Measurements from ENCODE around the gene AHCYL2. TPM values are rescaled to one million over a fixed set of nuclear protein-coding genes. Genes with fewer than 3 reads are reported as not detected.
"Not testable (repeated sequence)": the region's sequence is repeated elsewhere in the genome, so short reads cannot be mapped to it uniquely, and the experiment has no call there.

The AHCYL2 gene
- total and polyA plus RNA-seq, 2 of the 8 experiments (the other 6 are each of a cell fraction or from before 2014, with no cell fraction given): 20.7 to 25.4 TPM

DNA sequence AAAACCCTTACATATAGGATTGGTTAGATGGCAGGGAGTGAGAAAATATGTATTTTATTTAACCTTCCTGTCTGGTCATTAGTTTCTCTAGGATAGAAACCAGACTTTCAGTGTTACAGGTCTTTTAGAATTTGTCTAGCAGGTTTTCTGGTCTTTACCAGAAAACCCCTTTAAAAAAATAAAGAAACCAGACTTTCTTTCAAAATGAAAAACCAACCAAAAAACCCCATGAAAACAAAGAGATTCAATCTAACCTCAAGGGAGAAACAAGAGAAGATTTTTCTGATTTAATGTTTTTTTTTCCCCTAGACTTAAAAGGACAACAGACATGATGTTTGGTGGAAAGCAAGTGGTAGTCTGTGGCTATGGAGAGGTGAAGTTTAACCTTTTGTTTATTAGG, 180.7 kb downstream of the AHCYL2 start (continued):
- TF ChIP-seq, protein P1, sequence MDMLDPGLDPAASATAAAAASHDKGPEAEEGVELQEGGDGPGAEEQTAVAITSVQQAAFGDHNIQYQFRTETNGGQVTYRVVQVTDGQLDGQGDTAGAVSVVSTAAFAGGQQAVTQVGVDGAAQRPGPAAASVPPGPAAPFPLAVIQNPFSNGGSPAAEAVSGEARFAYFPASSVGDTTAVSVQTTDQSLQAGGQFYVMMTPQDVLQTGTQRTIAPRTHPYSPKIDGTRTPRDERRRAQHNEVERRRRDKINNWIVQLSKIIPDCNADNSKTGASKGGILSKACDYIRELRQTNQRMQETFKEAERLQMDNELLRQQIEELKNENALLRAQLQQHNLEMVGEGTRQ (IDR thresholded peaks at IDR 0.05; ENCODE audit: low read length): no peak
- TF ChIP-seq TBP (IDR thresholded peaks at IDR 0.05; ENCODE audit: low read depth, low read length) (no peak), POLR2AphosphoS5 (IDR thresholded peaks at IDR 0.05; ENCODE audit: low read depth, low read length) (no peak)

DNA sequence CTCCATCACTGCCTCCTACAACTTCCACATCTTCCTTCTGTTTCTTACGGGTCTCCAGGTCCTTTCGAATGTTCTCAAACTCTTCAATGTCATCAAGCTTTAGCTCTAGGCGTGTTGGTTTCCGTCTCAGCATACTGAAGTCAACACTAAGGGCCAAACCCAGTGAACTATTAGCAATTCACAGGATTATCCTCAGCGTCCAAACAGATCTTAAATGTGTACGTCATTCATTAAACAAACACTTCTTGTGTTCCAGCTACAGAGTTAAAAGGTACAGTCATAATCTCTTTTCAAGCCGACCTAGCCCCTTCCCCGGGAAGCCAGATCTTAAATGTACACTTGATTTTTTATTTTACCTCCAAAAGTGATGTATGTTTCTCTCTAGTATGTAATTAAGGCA, 185.4 kb downstream of the AHCYL2 start:
- WGBS, 2 experiments (ENCODE audit: extremely low coverage in 1 of 2, insufficient coverage in 1 of 2, insufficient read length in 1 of 2, insufficient replicate concordance in 2 of 2, low coverage in 1 of 2, low lambda C conversion rate in 2 of 2, missing lambda C conversion rate in 1 of 2): 92% methylated on average over 8 of the region's 8 CpGs; no CpG with 5 or more reads in 1 of the 2 experiments

More for the DNA sequence above, 185.4 kb downstream of the AHCYL2 start:
- FAIRE-seq; H2AFZ ChIP-seq (ENCODE audit: low read length); H3K23me2 ChIP-seq (ENCODE audit: low read depth, low read length); H3K18ac ChIP-seq (ENCODE audit: extremely low read depth, low read length); H3K23ac ChIP-seq (ENCODE audit: insufficient read length); H2BK12ac ChIP-seq (ENCODE audit: low read depth, low read length); H2BK15ac ChIP-seq (ENCODE audit: low read length); H3K14ac ChIP-seq (ENCODE audit: insufficient read length); H2BK5ac ChIP-seq (ENCODE audit: low read depth, low read length); H4K5ac ChIP-seq (ENCODE audit: insufficient read length, low read depth, low read length); H3K4me1 ChIP-seq (replicated peaks in 1 of 4; ENCODE audit: control insufficient read depth in 3 of 4, insufficient read depth in 4 of 4, low read length in 3 of 4); H4K91ac ChIP-seq (replicated peaks; ENCODE audit: insufficient read length, low read length); H3K9me3 ChIP-seq (ENCODE audit: insufficient read depth in 2 of 2, low read depth in 1 of 2, low read length in 1 of 2); H3K4me2 ChIP-seq (ENCODE audit: insufficient read depth in 1 of 2, low read depth in 2 of 2, low read length in 2 of 2); H4K20me1 ChIP-seq (replicated peaks in 1 of 2; ENCODE audit: control insufficient read depth in 1 of 2, insufficient read depth in 2 of 2, low read length in 2 of 2); H3K9ac ChIP-seq (replicated peaks in 1 of 4; ENCODE audit: extremely low read depth in 1 of 4, low read depth in 3 of 4, low read length in 3 of 4); H3K79me1 ChIP-seq (ENCODE audit: low read depth, low read length); H3K4ac ChIP-seq (replicated peaks; ENCODE audit: insufficient read length, low read depth, low read length); H3K56ac ChIP-seq (replicated peaks; ENCODE audit: insufficient read length, low read depth, low read length); H4K8ac ChIP-seq (ENCODE audit: extremely low read depth, insufficient read depth, low read length); H2BK20ac ChIP-seq (ENCODE audit: low read length); H3K27ac ChIP-seq (ENCODE audit: low read depth, low read length); DNase-seq (ENCODE audit: low read depth in 1 of 2, low spot score in 2 of 2); H2BK120ac ChIP-seq (replicated peaks; ENCODE audit: low read depth, low read length); H3K27me3 ChIP-seq (replicated peaks in 1 of 4; ENCODE audit: control insufficient read depth in 3 of 4, extremely low read depth in 1 of 4, insufficient read depth in 3 of 4, low read length in 3 of 4); H3K4me3 ChIP-seq (ENCODE audit: extremely low read depth in 1 of 4, insufficient read depth in 2 of 4, low read depth in 3 of 4, low read length in 4 of 4); H2AK5ac ChIP-seq (ENCODE audit: low read depth, low read length); H3K79me2 ChIP-seq (ENCODE audit: control insufficient read depth in 1 of 2, insufficient read depth in 2 of 2, low read length in 2 of 2): not testable (repeated sequence)
- ChIA-PET POLR2A (ENCODE audit: partially characterized antibody) (interaction anchor here (0.6 kb wide), 1 partner anchor 644 kb away, joined by 3 read pairs; no protein-coding TSS in a partner anchor), CTCF (ENCODE audit: partially characterized antibody) (interaction anchor here (0.9 kb wide), 1 partner anchor 33 kb away, joined by 3 read pairs; no protein-coding TSS in a partner anchor)
- H3K36me3 ChIP-seq (ENCODE audit: control insufficient read depth in 2 of 4, insufficient read depth in 4 of 4, low read length in 3 of 4): peaks cover 0 to 13% (median 3%) of the 10 kb centered on the region in 4 experiments; a peak in 4 of 8 replicates
